H1 (cell line): ENCODE results near the gene TBX4. TPM values are rescaled to one million over a fixed set of nuclear protein-coding genes. Genes with fewer than 3 reads are reported as not detected.
A peak's percentile ranks its signal among the peaks of the same experiment; 100 is the strongest.

Experiments used
- CTCF ChIA-PET: fragments of 300-600 bp; sonication (Branson Sonifier 250); formaldehyde crosslinking; loops from one replicate; lab custom pipeline; 2021; ENCODE audit not compliant: partially characterized antibody; lab: Charles Lee
- POLR2A ChIA-PET: fragments of 300-600 bp; sonication (Branson Sonifier 250); formaldehyde crosslinking; loops from one replicate; lab custom pipeline; 2021; ENCODE audit warnings: inconsistent platforms; ENCODE audit not compliant: partially characterized antibody; lab: Charles Lee
- DNase-seq, 2 experiments: peaks; one replicate each; pipeline versions ENCODE4 v3.0.0 to v3.0.0-alpha.2; 2010 to 2022; ENCODE audit warnings: low spot score in 2 of 2, low read depth in 1 of 2, mixed read lengths in 1 of 2
- FAIRE-seq: peaks from 2 replicates; lab custom pipeline; 2011; peaks lifted over from hg19 to GRCh38; lab: Jason Lieb, UNC
- H2AFZ ChIP-seq: 2 replicates; pipeline ENCODE4 v1.8.1; 2012; ENCODE audit warnings: low read length, inconsistent platforms
- H2AK5ac ChIP-seq: 2 replicates; pipeline ENCODE4 v1.6.1; 2013; ENCODE audit warnings: low read depth, low read length
- H2BK120ac ChIP-seq: replicated peaks from 2 replicates; pipeline ENCODE3; 2013; ENCODE audit warnings: low read depth, low read length, inconsistent platforms
- H2BK12ac ChIP-seq: 2 replicates; pipeline ENCODE4 v1.6.1; 2013; ENCODE audit warnings: low read depth, low read length
- H2BK15ac ChIP-seq: 2 replicates; pipeline ENCODE4 v1.6.1; 2013; ENCODE audit warnings: low read length
- H2BK20ac ChIP-seq: 2 replicates; pipeline ENCODE4 v1.6.1; 2013; ENCODE audit warnings: low read length
- H2BK5ac ChIP-seq: 2 replicates; pipeline ENCODE4 v1.6.1; 2013; ENCODE audit warnings: low read depth, low read length
- H3K14ac ChIP-seq: 2 replicates; pipeline ENCODE4 v1.6.1; 2013; ENCODE audit warnings: inconsistent platforms; ENCODE audit not compliant: insufficient read length
- H3K18ac ChIP-seq: 2 replicates; pipeline ENCODE4 v1.6.1; 2013; ENCODE audit warnings: low read length; ENCODE audit errors: extremely low read depth
- H3K23ac ChIP-seq: 2 replicates; pipeline ENCODE4 v1.6.1; 2013; ENCODE audit warnings: inconsistent platforms; ENCODE audit not compliant: insufficient read length
- H3K23me2 ChIP-seq: 2 replicates; pipeline ENCODE4 v1.6.1; 2013; ENCODE audit warnings: low read depth, low read length
- H3K27ac ChIP-seq: 2 replicates; pipeline ENCODE4 v1.6.1; 2011; ENCODE audit warnings: low read depth, low read length, inconsistent platforms
- H3K27me3 ChIP-seq, 4 experiments: replicated peaks in 1 of 4; 1 replicate in 1 of 4; 2 replicates in 3 of 4; pipeline versions ENCODE4 v1.6.1 to v1.8.1; 2011 to 2013; ENCODE audit warnings: low read length in 3 of 4, mild to moderate bottlenecking in 3 of 4, inconsistent platforms in 2 of 4, mixed read lengths in 2 of 4, moderate library complexity in 1 of 4; ENCODE audit not compliant: control insufficient read depth in 3 of 4, insufficient read depth in 3 of 4; ENCODE audit errors: extremely low read depth in 1 of 4
- H3K36me3 ChIP-seq, 4 experiments: 2 replicates each; pipeline versions ENCODE4 v1.6.1 to v1.8.1; 2011 to 2013; ENCODE audit warnings: mild to moderate bottlenecking in 4 of 4, low read length in 3 of 4, moderate library complexity in 2 of 4, control low read depth in 1 of 4, inconsistent platforms in 1 of 4; ENCODE audit not compliant: insufficient read depth in 4 of 4, control insufficient read depth in 2 of 4
- H3K4ac ChIP-seq: replicated peaks from 2 replicates; pipeline ENCODE3; 2013; ENCODE audit warnings: low read length, low read depth, mixed read lengths, inconsistent platforms; ENCODE audit not compliant: insufficient read length
- H3K4me1 ChIP-seq, 4 experiments: replicated peaks in 1 of 4; 1 replicate in 1 of 4; 2 replicates in 3 of 4; pipeline versions ENCODE4 v1.6.1 to v1.8.1; 2011 to 2013; ENCODE audit warnings: low read length in 3 of 4, inconsistent platforms in 2 of 4, mixed read lengths in 1 of 4; ENCODE audit not compliant: insufficient read depth in 4 of 4, control insufficient read depth in 3 of 4
- H3K4me2 ChIP-seq, 2 experiments: 2 replicates each; pipeline versions ENCODE4 v1.6.1 to v1.8.1; 2011 to 2013; ENCODE audit warnings: low read depth in 2 of 2, low read length in 2 of 2, control low read depth in 1 of 2, inconsistent platforms in 1 of 2, mild to moderate bottlenecking in 1 of 2; ENCODE audit not compliant: insufficient read depth in 1 of 2
- H3K4me3 ChIP-seq, 4 experiments: fragments of 200-600, 300-600 bp in 1 of 4; sonication (generic), shearing (Covaris generic), sonication (Bioruptor Twin) in 1 of 4; 2 replicates each; pipeline versions ENCODE4 v1.5.1 to v1.8.1; 2011 to 2016; ENCODE audit warnings: low read length in 4 of 4, low read depth in 3 of 4, control low read depth in 2 of 4, inconsistent platforms in 2 of 4, mild to moderate bottlenecking in 2 of 4, mixed read lengths in 1 of 4, moderate library complexity in 1 of 4; ENCODE audit not compliant: insufficient read depth in 2 of 4; ENCODE audit errors: extremely low read depth in 1 of 4
- H3K56ac ChIP-seq: replicated peaks from 2 replicates; pipeline ENCODE3; 2013; ENCODE audit warnings: low read depth, mild to moderate bottlenecking, mixed read lengths, low read length, inconsistent platforms; ENCODE audit not compliant: insufficient read length
- H3K79me1 ChIP-seq: 2 replicates; pipeline ENCODE4 v1.6.1; 2013; ENCODE audit warnings: low read depth, low read length, control low read depth
- H3K79me2 ChIP-seq, 2 experiments: 2 replicates each; pipeline versions ENCODE4 v1.6.1 to v1.8.1; 2012 to 2013; ENCODE audit warnings: low read length in 2 of 2, mild to moderate bottlenecking in 2 of 2, inconsistent platforms in 1 of 2; ENCODE audit not compliant: insufficient read depth in 2 of 2, control insufficient read depth in 1 of 2
- H3K9ac ChIP-seq, 4 experiments: replicated peaks in 1 of 4; 1 replicate in 1 of 4; 2 replicates in 3 of 4; pipeline versions ENCODE4 v1.6.1 to v1.8.1; 2011 to 2013; ENCODE audit warnings: low read depth in 3 of 4, low read length in 3 of 4, control low read depth in 2 of 4, mild to moderate bottlenecking in 2 of 4, moderate library complexity in 2 of 4, inconsistent platforms in 1 of 4; ENCODE audit errors: extremely low read depth in 1 of 4
- H3K9me3 ChIP-seq, 2 experiments: 2 replicates each; pipeline versions ENCODE4 v1.6.1 to v1.8.1; 2012 to 2013; ENCODE audit warnings: mild to moderate bottlenecking in 2 of 2, moderate library complexity in 2 of 2, control low read depth in 1 of 2, inconsistent platforms in 1 of 2, low read depth in 1 of 2, low read length in 1 of 2, mixed read lengths in 1 of 2; ENCODE audit not compliant: insufficient read depth in 2 of 2
- H4K20me1 ChIP-seq, 2 experiments: replicated peaks in 1 of 2; 2 replicates each; pipeline versions ENCODE3 to v1.8.1; 2011 to 2013; ENCODE audit warnings: inconsistent platforms in 2 of 2, low read length in 2 of 2, mild to moderate bottlenecking in 1 of 2; ENCODE audit not compliant: insufficient read depth in 2 of 2, control insufficient read depth in 1 of 2
- H4K5ac ChIP-seq: 2 replicates; pipeline ENCODE4 v1.6.1; 2013; ENCODE audit warnings: low read length, low read depth, mixed read lengths, inconsistent platforms; ENCODE audit not compliant: insufficient read length
- H4K8ac ChIP-seq: 2 replicates; pipeline ENCODE4 v1.8.0; 2013; ENCODE audit warnings: mild to moderate bottlenecking, moderate library complexity, low read length, inconsistent platforms; ENCODE audit not compliant: insufficient read depth; ENCODE audit errors: extremely low read depth
- H4K91ac ChIP-seq: replicated peaks from 2 replicates; pipeline ENCODE3; 2013; ENCODE audit warnings: low read length, mixed read lengths, inconsistent platforms; ENCODE audit not compliant: insufficient read length
- EZH2 ChIP-seq: fragments of 200-600 bp; sonication (generic); IDR thresholded peaks from 2 replicates; pipeline ENCODE4 v1.7.1; 2012; ENCODE audit warnings: low read depth, mild to moderate bottlenecking, moderate library complexity, low read length, inconsistent platforms; ENCODE audit not compliant: severe bottlenecking
- FOSL1 ChIP-seq: IDR thresholded peaks from 2 replicates; pipeline ENCODE4 v1.6.1; 2011; ENCODE audit warnings: mild to moderate bottlenecking, low read depth, low read length, moderate library complexity; ENCODE audit not compliant: insufficient read depth
- SUZ12 ChIP-seq: fragments of 200-600 bp; sonication (generic); IDR thresholded peaks from 2 replicates; pipeline ENCODE4 v1.6.1; 2012; ENCODE audit warnings: mild to moderate bottlenecking, inconsistent platforms, low read length, moderate library complexity, mixed read lengths
- WGBS, 2 experiments: shearing (Covaris generic) in 1 of 2; methylation state at CpG; one replicate each; pipeline versions ENCODE4 v1.1.6 to v1.1.7; 2013 to 2015; ENCODE audit warnings: low lambda C conversion rate in 2 of 2, mixed read lengths in 2 of 2, inconsistent platforms in 1 of 2, low coverage in 1 of 2, missing lambda C conversion rate in 1 of 2; ENCODE audit not compliant: insufficient replicate concordance in 2 of 2, insufficient coverage in 1 of 2, insufficient read length in 1 of 2; ENCODE audit errors: extremely low coverage in 1 of 2, missing lambda C conversion rate in 1 of 2; 5-methylcytosine and 5-hydroxymethylcytosine counted together
- polyA plus RNA-seq, 7 experiments: library from polyadenylated mRNA; depleted of rRNA in 3 of 7; stranded (reverse) in 5 of 7; unstranded in 2 of 7; fragments of >200 nt in 5 of 7; fragments of 200-250 nt in 2 of 7; gene quantifications; 1 replicate in 5 of 7; 2 replicates in 1 of 7; 4 replicates in 1 of 7; pipeline versions ENCODE4 v1.2.1 to v1.2.3, GENCODE V29; 2011 to 2013; ENCODE audit warnings: missing spikeins in 2 of 7, mixed read lengths in 2 of 7
- total RNA-seq: library from RNA; stranded (reverse); fragmentation: NEBNext Ultra II Directional; extraction: Animal tissue kit (Norgen Biotek cat#: 25700); gene quantifications from 2 replicates; pipeline ENCODE4 v1.2.1, GENCODE V29; 2021

TBX4 gene
- total and polyA plus RNA-seq, 2 of the 8 experiments (the other 6 are each of a cell fraction or from before 2014, with no cell fraction given): 0.02 TPM; not detected in 1

DNA sequence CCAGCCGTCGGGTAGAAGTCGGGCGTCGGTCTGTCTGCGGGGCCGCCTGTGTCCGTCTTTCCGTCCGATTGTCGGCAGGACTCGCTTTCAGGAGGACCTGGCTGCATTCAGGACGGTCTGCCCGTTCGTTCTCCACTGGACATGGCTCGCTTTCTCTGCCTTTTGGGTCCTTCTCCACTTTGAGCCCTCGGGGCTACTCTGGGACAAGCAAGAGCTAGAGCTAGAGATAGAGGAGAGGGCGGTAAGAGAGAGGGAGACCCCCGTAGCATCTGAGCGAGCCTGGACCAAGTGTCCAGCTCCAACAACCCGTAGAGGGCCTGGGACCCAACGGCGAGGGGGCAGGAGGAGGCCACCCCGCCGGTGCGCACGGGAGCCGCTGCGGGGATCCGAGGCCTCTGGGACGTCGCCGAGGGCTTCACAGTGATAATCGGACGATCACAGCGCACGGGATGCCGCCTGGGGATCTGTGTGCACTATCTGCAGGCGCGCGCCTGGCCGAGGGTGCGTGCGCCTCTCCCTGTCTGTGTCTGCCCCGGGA, 4.5 kb downstream of the TBX4 start:
- Histone ChIP-seq H3K27ac (no peak overlapping the region), H3K4me2 (peak overlapping the region; percentile 26 to 44; a peak in 3 of 4 replicates), H3K4me1 (peaks cover 2 to 27% (median 9%) of the 10 kb centered on the region in 4 experiments; a peak in 6 of 7 replicates), H3K79me1 (no peaks in the 10 kb centered on the region), H3K9me3 (peaks cover 0 to 4% of the 10 kb centered on the region in 2 experiments; a peak in 1 of 4 replicates), H3K14ac (no peak overlapping the region), H3K4ac (no peak overlapping the region), H3K56ac (no peak overlapping the region), H3K18ac (no peak overlapping the region), H4K8ac (peak overlapping the region; percentile 72; the same call in 1 of the 2 replicates), H2BK5ac (no peak overlapping the region), H3K23me2 (peaks cover 4% of the 10 kb centered on the region; the same call in 1 of the 2 replicates), H3K27me3 (peaks cover 91 to 100% (median 98%) of the 10 kb centered on the region in 4 experiments), H3K79me2 (no peaks in the 10 kb centered on the region), H2BK20ac (no peak overlapping the region), H4K91ac (no peak overlapping the region), H2BK15ac (0 out of 2 replicates have a peak overlapping the region, but pooled peaks have one; percentile 25), H2BK12ac (0 out of 2 replicates have a peak overlapping the region, but pooled peaks have one; percentile 50), H2AFZ (no peak overlapping the region), H4K20me1 (peaks cover 23 to 30% of the 10 kb centered on the region in 2 experiments), H3K9ac (no peak overlapping the region), H3K23ac (no peak overlapping the region), H4K5ac (no peak overlapping the region), H3K4me3 (peak overlapping the region in 2 of 4 experiments; percentile 3 to 47; a peak in 1 of 8 replicates), H2AK5ac (no peak overlapping the region), H3K36me3 (peaks cover 0 to 22% (median 0%) of the 10 kb centered on the region in 4 experiments; a peak in 1 of 8 replicates), H2BK120ac (no peak overlapping the region)
- FAIRE-seq (no peak), DNase-seq (peak in 1 of 2 experiments; percentile 63)
- WGBS, 2 experiments: 8% methylated on average over 44 of the region's 45 CpGs; no CpG with 5 or more reads in 1 of the 2 experiments
- ChIA-PET POLR2A (interaction anchor here (0.9 to 1.7 kb wide), 4 partner anchors 8 to 62 kb away, joined by 3 to 4 read pairs (median 4); no protein-coding TSS in a partner anchor), CTCF (interaction anchor here (0.7 to 11.6 kb wide), 9 partner anchors 9 to 118 kb away, joined by 3 to 136 read pairs (median 5); partner anchors contain the start of gene TBX2)
- TF ChIP-seq EZH2 (peak; percentile 90), SUZ12 (peak; percentile 81; the same call in 1 of the 2 replicates), FOSL1 (no peak)
